ENCODE measurements around the gene SHE.

Gene SHE

GRCh38 chr1:154436433-154436832 lies 65.8 kb downstream of the SHE start:
- H3K4me3 ChIP-seq (ENCODE audit: control insufficient read depth, low read depth, low read length), result no peak overlapping the region
- no peak for DNase-seq (ENCODE audit: low read depth)
- TF ChIP-seq, protein P1, sequence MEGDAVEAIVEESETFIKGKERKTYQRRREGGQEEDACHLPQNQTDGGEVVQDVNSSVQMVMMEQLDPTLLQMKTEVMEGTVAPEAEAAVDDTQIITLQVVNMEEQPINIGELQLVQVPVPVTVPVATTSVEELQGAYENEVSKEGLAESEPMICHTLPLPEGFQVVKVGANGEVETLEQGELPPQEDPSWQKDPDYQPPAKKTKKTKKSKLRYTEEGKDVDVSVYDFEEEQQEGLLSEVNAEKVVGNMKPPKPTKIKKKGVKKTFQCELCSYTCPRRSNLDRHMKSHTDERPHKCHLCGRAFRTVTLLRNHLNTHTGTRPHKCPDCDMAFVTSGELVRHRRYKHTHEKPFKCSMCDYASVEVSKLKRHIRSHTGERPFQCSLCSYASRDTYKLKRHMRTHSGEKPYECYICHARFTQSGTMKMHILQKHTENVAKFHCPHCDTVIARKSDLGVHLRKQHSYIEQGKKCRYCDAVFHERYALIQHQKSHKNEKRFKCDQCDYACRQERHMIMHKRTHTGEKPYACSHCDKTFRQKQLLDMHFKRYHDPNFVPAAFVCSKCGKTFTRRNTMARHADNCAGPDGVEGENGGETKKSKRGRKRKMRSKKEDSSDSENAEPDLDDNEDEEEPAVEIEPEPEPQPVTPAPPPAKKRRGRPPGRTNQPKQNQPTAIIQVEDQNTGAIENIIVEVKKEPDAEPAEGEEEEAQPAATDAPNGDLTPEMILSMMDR (IDR thresholded peaks at IDR 0.05; ENCODE audit: control insufficient read depth, insufficient read depth, low read depth, low read length, missing control alignments), result no peak

DNA sequence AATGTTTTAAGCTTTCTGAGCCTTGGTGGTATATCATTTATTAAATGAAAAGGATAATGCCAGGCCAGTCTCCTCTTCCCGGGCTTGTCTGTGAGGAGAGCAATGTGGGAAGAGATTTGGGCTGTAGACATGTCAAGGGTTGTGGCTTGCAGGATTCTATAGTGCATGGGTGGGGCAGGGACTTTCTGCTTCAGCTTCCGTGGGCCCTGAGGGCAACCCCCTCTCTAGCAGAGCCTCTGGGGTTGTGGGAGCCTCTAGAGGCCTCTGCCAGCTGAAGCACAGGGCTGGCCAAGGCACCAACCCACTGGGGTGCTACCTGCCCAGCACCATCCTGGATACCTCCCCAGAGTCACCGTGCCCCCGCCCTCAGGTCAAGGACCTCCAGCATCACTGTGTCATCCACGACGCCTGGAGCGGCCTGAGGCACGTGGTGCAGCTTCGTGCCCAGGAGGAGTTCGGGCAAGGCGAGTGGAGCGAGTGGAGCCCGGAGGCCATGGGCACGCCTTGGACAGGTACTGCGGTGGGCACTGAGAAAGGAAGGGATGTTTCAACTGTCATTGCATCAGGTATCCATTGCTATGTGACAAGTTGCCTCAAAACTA lies 66.5 kb downstream of the SHE start:
- TF ChIP-seq, protein P1 (IDR thresholded peaks at IDR 0.05; ENCODE audit: control insufficient read depth, insufficient read depth, low read depth, low read length, missing control alignments), result no peak
- no peak overlapping the region for H3K4me3 ChIP-seq (ENCODE audit: control insufficient read depth, low read depth, low read length)
- DNase-seq (ENCODE audit: low read depth), result no peak

GRCh38 chr1:154434346-154435085 lies 67.7 kb downstream of the SHE start:
- TF ChIP-seq, protein P1 (IDR thresholded peaks at IDR 0.05; ENCODE audit: control insufficient read depth, insufficient read depth, low read depth, low read length, missing control alignments), result no peak

DNA sequence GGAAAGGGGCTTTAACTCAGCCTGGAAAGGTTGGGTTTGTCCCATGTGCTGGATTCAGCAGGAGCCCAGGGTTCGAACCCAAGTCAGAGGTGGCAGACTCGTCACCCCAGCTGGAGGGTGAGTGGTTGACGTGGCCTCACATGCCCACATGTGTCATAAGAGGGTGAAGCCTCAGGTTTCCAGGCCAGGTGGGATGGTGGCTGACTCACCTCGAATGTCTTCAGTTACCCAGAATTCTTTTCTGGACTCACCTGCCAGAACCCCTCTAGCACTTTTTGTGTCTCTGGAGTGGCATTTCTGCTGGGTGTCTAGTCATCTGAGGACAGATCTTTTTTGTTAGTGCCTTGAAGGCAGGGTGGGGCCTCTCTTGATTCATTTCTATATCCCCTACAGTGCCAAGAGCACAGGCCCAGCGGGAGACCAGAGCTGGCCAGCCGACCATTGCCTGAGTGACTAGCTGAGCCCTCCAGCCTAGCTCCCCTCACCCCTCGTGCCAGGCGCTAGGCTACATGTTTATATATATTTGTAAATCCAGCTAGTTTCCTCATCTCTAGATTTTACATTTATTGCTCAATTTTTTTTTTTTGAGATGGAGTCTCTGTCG lies 68.9 kb downstream of the SHE start:
- no peak overlapping the region for H3K4me3 ChIP-seq (ENCODE audit: control insufficient read depth, low read depth, low read length)
- TF ChIP-seq, protein P1 (IDR thresholded peaks at IDR 0.05; ENCODE audit: control insufficient read depth, insufficient read depth, low read depth, low read length, missing control alignments), result no peak
- no peak for DNase-seq (ENCODE audit: low read depth)

More at GRCh38 chr1:154434346-154435085, 67.7 kb downstream of the SHE start:
- DNase-seq (ENCODE audit: low read depth), result no peak
- no peak overlapping the region for H3K4me3 ChIP-seq (ENCODE audit: control insufficient read depth, low read depth, low read length)

GRCh38 chr1:154431586-154432373 lies 70.4 kb downstream of the SHE start:
- DNase-seq (ENCODE audit: low read depth), result peak; percentile 88
- TF ChIP-seq, protein P1 (IDR thresholded peaks at IDR 0.05; ENCODE audit: control insufficient read depth, insufficient read depth, low read depth, low read length, missing control alignments), result no peak
- no peak overlapping the region for H3K4me3 ChIP-seq (ENCODE audit: control insufficient read depth, low read depth, low read length)

DNA sequence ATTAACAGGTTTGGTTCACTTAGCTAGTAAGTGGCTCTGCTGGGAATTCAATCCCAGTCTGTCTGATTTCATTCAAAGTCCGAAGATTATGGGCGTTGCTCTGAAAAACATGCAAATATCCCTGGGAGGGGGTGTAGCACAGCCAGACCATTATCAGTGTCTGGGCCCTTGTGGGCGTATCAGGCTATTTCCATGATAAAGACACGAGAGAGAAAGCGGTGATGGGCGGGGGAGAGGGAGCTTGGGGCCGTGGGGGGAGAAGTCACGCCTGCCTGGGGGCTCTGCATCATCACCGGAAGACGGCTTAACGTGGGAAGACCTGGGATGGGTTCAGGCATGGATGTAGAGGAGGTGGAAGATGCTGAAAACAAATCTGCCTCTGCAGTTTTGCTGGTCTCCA lies 71.3 kb downstream of the SHE start:
- no peak for DNase-seq (ENCODE audit: low read depth)
- H3K4me3 ChIP-seq (ENCODE audit: control insufficient read depth, low read depth, low read length), result no peak overlapping the region
- TF ChIP-seq, protein P1 (IDR thresholded peaks at IDR 0.05; ENCODE audit: control insufficient read depth, insufficient read depth, low read depth, low read length, missing control alignments), result no peak

All from AG09309 (cell line).